ENCODE measurements around the gene TIGD6. TPM values are rescaled to one million over a fixed set of nuclear protein-coding genes. Genes with fewer than 3 reads are reported as not detected.

The TIGD6 gene
- polyA plus RNA-seq, 12 donors: 2.1 to 4.4 (median 2.5) TPM; not detected in 2

GRCh38 chr5:149981206-149981605 lies 19.2 kb downstream of the TIGD6 start:
- no peak for DNase-seq

GRCh38 chr5:149979896-149980295 lies 20.6 kb downstream of the TIGD6 start:
- DNase-seq: no peak

GRCh38 chr5:149975409-149975808 lies 25.0 kb downstream of the TIGD6 start:
- DNase-seq: no peak

GRCh38 chr5:149969181-149969930 lies 31.1 kb downstream of the TIGD6 start:
- no peak for DNase-seq

GRCh38 chr5:149966946-149967345 lies 33.5 kb downstream of the TIGD6 start:
- DNase-seq: no peak

GRCh38 chr5:149963729-149964128 lies 36.7 kb downstream of the TIGD6 start:
- DNase-seq: no peak

- no peak for DNase-seq
These were observed 37.7 kb downstream of the TIGD6 start for GRCh38 chr5:149962601-149963300.

- peak; percentile 20 for DNase-seq
These were observed 38.5 kb downstream of the TIGD6 start for GRCh38 chr5:149961957-149962409.

GRCh38 chr5:149961186-149961685 lies 39.2 kb downstream of the TIGD6 start:
- DNase-seq: no peak

GRCh38 chr5:149960272-149961185 lies 39.9 kb downstream of the TIGD6 start, which contains the start of gene SLC26A2:
TSS of gene SLC26A2 (plus strand) at chr5:149960758. CDS start at chr5:149977653, 16,895 bp downstream.
- DNase-seq: peak; percentile 97

GRCh38 chr5:149959406-149960236 lies 40.8 kb downstream of the TIGD6 start:
- peak; percentile 14 for DNase-seq

GRCh38 chr5:149957855-149958254 lies 42.6 kb downstream of the TIGD6 start:
- DNase-seq: no peak

GRCh38 chr5:149956685-149957084 lies 43.8 kb downstream of the TIGD6 start:
- no peak for DNase-seq

GRCh38 chr5:149954798-149955197 lies 45.7 kb downstream of the TIGD6 start:
- DNase-seq: no peak

- DNase-seq: no peak
These were observed 46.9 kb downstream of the TIGD6 start for GRCh38 chr5:149953436-149954121.

GRCh38 chr5:149951138-149951749 lies 49.2 kb downstream of the TIGD6 start:
- no peak for DNase-seq

- no peak for DNase-seq
These were observed 51.5 kb downstream of the TIGD6 start for GRCh38 chr5:149948993-149949392.

GRCh38 chr5:149946118-149946517 lies 54.3 kb downstream of the TIGD6 start:
- no peak for DNase-seq

- no peak for DNase-seq
These were observed 55.8 kb downstream of the TIGD6 start, which contains the start of gene PDE6A for GRCh38 chr5:149944666-149945065. TSS of gene PDE6A (minus strand) at chr5:149944793. CDS start at chr5:149944673, 120 bp downstream.

Data from muscle of arm (tissue), 12 donors.